GM12878 (cell line): ENCODE measurements around the gene LMF1. TPM values are rescaled to one million over a fixed set of nuclear protein-coding genes. Genes with fewer than 3 reads are reported as not detected.
A peak's percentile ranks its signal among the peaks of the same experiment; 100 is the strongest.

ENCODE experiments used
- ATAC-seq: fragments of 200-7000 bp; cut with Tn5 transposase; 3 replicates; pipeline ENCODE4 v1.9.1; 2020; ENCODE audit warnings: mild to moderate bottlenecking, moderate library complexity
- BruUV-seq: library from RNA; stranded (reverse); fragments of 400-500 nt; replicated peaks from 2 replicates; lab custom pipeline; 2021; lab: Mats Ljungman, UMichigan
- CTCF ChIA-PET: fragments of 300-600 bp; sonication (Branson Sonifier 250); formaldehyde crosslinking; extraction: SDS; loops from one replicate; lab custom pipeline; 2021; ENCODE audit warnings: inconsistent platforms; lab: Yijun Ruan, JAX
- POLR2A ChIA-PET: fragments of 350-600 bp; formaldehyde crosslinking; extraction: SDS; loops from one replicate; lab custom pipeline; 2021; ENCODE audit warnings: inconsistent platforms; lab: Charles Lee
- RAD21 ChIA-PET: fragments of 300-600 bp; sonication (Branson Sonifier 250); formaldehyde crosslinking; loops from one replicate; lab custom pipeline; 2023; ENCODE audit warnings: antibody characterized with exemption; ENCODE audit not compliant: unreplicated experiment; lab: Charles Lee
- SMC1A ChIA-PET: fragments of 300-600 bp; sonication (Branson Sonifier 250); formaldehyde crosslinking; loops from one replicate; lab custom pipeline; 2023; ENCODE audit not compliant: unreplicated experiment, uncharacterized antibody; lab: Charles Lee
- DNase-seq: peaks from one replicate; pipeline ENCODE4 v3.0.0-alpha.2; 2011; ENCODE audit warnings: low read depth, low spot score
- FAIRE-seq: peaks from 3 replicates; lab custom pipeline; 2011; peaks lifted over from hg19 to GRCh38; lab: Jason Lieb, UNC
- H2AFZ ChIP-seq: 2 replicates; pipeline ENCODE4 v1.6.0; 2011; ENCODE audit warnings: low read depth, low read length, control low read depth; ENCODE audit not compliant: control insufficient read depth
- H3K27ac ChIP-seq: 2 replicates; pipeline ENCODE4 v1.5.1; 2011; ENCODE audit warnings: control low read depth; ENCODE audit not compliant: control insufficient read depth, insufficient read depth
- H3K27me3 ChIP-seq, 2 experiments: replicated peaks in 1 of 2; 2 replicates each; pipeline versions ENCODE4 v1.6.0 to v1.6.1; 2011; ENCODE audit warnings: low read length in 1 of 2; ENCODE audit not compliant: control insufficient read depth in 2 of 2, insufficient read depth in 2 of 2
- H3K36me3 ChIP-seq, 2 experiments: 2 replicates each; pipeline ENCODE4 v1.5.1; 2011; ENCODE audit warnings: low read length in 1 of 2; ENCODE audit not compliant: control insufficient read depth in 2 of 2, insufficient read depth in 2 of 2
- H3K4me1 ChIP-seq: 2 replicates; pipeline ENCODE4 v1.6.1; 2011; ENCODE audit warnings: mild to moderate bottlenecking, low read length, moderate library complexity, mixed read lengths; ENCODE audit not compliant: control insufficient read depth, insufficient read depth
- H3K4me2 ChIP-seq: 2 replicates; pipeline ENCODE4 v1.6.0; 2011; ENCODE audit warnings: control low read depth; ENCODE audit not compliant: control insufficient read depth, insufficient read depth
- H3K4me3 ChIP-seq: fragments of 200-600 bp; sonication (generic); 2 replicates; pipeline ENCODE4 v1.5.1; 2016
- H3K79me2 ChIP-seq: 2 replicates; pipeline ENCODE4 v1.6.0; 2011; ENCODE audit warnings: low read length; ENCODE audit not compliant: control insufficient read depth, insufficient read depth
- H3K9ac ChIP-seq: 2 replicates; pipeline ENCODE4 v1.8.0; 2011; ENCODE audit warnings: low read length, control low read depth, mixed read lengths; ENCODE audit not compliant: control insufficient read depth, insufficient read depth
- H3K9me3 ChIP-seq: replicated peaks from 3 replicates; pipeline ENCODE4 v1.5.1; 2011; ENCODE audit warnings: mild to moderate bottlenecking, low read length; ENCODE audit not compliant: control insufficient read depth, insufficient read depth
- H4K20me1 ChIP-seq: 2 replicates; pipeline ENCODE4 v1.6.0; 2011; ENCODE audit not compliant: control insufficient read depth, insufficient read depth
- CBX3 ChIP-seq: fragments of 200-600 bp; sonication (generic); IDR thresholded peaks from 2 replicates; pipeline ENCODE4 v1.6.1; 2016; ENCODE audit warnings: low read depth, borderline replicate concordance
- EGR1 ChIP-seq, 2 experiments: IDR thresholded peaks; 1 replicate in 1 of 2; 2 replicates in 1 of 2; pipeline ENCODE4 v1.6.1; 2011 to 2012; ENCODE audit warnings: low read depth in 2 of 2, low read length in 2 of 2, borderline replicate concordance in 1 of 2, mild to moderate bottlenecking in 1 of 2, moderate library complexity in 1 of 2
- NFIC ChIP-seq: IDR thresholded peaks from 2 replicates; pipeline ENCODE4 v1.6.1; 2012; ENCODE audit warnings: low read depth, mild to moderate bottlenecking, inconsistent platforms, low read length, moderate library complexity
- WGBS: methylation state at CpG from one replicate; pipeline ENCODE4 v1.1.6; 2016; ENCODE audit warnings: low lambda C conversion rate; ENCODE audit not compliant: insufficient replicate concordance, insufficient coverage; ENCODE audit errors: missing lambda C conversion rate; 5-methylcytosine and 5-hydroxymethylcytosine counted together
- in situ Hi-C: fragments of 300-500 bp; cut with MboI; formaldehyde crosslinking; loops from 9 replicates; pipeline ENCODE4 v1.14.3; 2018; ENCODE audit warnings: mixed read lengths
- intact Hi-C: fragments of 100-400 bp; cut with micrococcal nuclease; formaldehyde crosslinking; loops from one replicate; pipeline ENCODE4 v1.14.2; 2022; ENCODE audit not compliant: unreplicated experiment
- polyA plus RNA-seq, 11 experiments: library from polyadenylated mRNA; depleted of rRNA in 4 of 11; unstranded in 6 of 11; stranded (reverse) in 5 of 11; fragments of >200 nt; fragmentation: Nextera tagmentation in 4 of 11; fragmentation: Illumina TruSeq in 1 of 11; extraction: Ambion mirVana in 4 of 11; extraction: Trizol in 1 of 11; gene quantifications; 1 replicate in 1 of 11; 2 replicates in 10 of 11; pipeline versions ENCODE4 v1.2.1 to v1.2.3, GENCODE V29; 2011 to 2016; ENCODE audit warnings: inconsistent platforms in 2 of 11, missing spikeins in 2 of 11, low read depth in 1 of 11
- total RNA-seq, 4 experiments: library from RNA; depleted of rRNA in 3 of 4; stranded (reverse); fragments of >200 nt in 3 of 4; fragmentation: Illumina TruSeq in 1 of 4; extraction: Trizol in 1 of 4; gene quantifications; 2 replicates each; pipeline versions ENCODE4 v1.2.1 to v1.2.3, GENCODE V29; 2013 to 2021
- TF ChIP-seq, protein P1 (sequence below): fragments of 450-650 bp; IDR thresholded peaks from 2 replicates; pipeline ENCODE4 v1.6.1; 2014; ENCODE audit warnings: mild to moderate bottlenecking
- TF ChIP-seq, protein P2 (sequence below): fragments of 450-650 bp; IDR thresholded peaks from 2 replicates; pipeline ENCODE4 v1.6.1; 2017; ENCODE audit warnings: mild to moderate bottlenecking
- TF ChIP-seq, protein P3 (sequence below): fragments of 150-350 bp; IDR thresholded peaks from 2 replicates; pipeline ENCODE4 v1.6.1; 2016; ENCODE audit warnings: low read depth, low read length
- TF ChIP-seq, protein P4 (sequence below), 3 experiments: IDR thresholded peaks in 2 of 3; conservative IDR thresholded peaks in 1 of 3; 2 replicates each; pipeline ENCODE4 v1.5.1; 2011; ENCODE audit warnings: low read depth in 3 of 3, low read length in 3 of 3, mild to moderate bottlenecking in 3 of 3, control low read depth in 2 of 3, moderate library complexity in 2 of 3, inconsistent platforms in 1 of 3, mixed read lengths in 1 of 3; ENCODE audit not compliant: control insufficient read depth in 2 of 3, insufficient read depth in 1 of 3; ENCODE audit errors: extremely low read depth in 1 of 3
- TF ChIP-seq, protein P5 (sequence below): fragments of 450-650 bp; formaldehyde crosslinking; IDR thresholded peaks from 2 replicates; pipeline ENCODE4 v1.4.0; 2020; ENCODE audit warnings: mild to moderate bottlenecking, moderate library complexity

Gene LMF1
- total and polyA plus RNA-seq, 10 of the 15 experiments (the other 5 are each of a cell fraction or from before 2014, with no cell fraction given), result 0.18 to 3.2 (median 1.4) TPM; not detected in 1

DNA sequence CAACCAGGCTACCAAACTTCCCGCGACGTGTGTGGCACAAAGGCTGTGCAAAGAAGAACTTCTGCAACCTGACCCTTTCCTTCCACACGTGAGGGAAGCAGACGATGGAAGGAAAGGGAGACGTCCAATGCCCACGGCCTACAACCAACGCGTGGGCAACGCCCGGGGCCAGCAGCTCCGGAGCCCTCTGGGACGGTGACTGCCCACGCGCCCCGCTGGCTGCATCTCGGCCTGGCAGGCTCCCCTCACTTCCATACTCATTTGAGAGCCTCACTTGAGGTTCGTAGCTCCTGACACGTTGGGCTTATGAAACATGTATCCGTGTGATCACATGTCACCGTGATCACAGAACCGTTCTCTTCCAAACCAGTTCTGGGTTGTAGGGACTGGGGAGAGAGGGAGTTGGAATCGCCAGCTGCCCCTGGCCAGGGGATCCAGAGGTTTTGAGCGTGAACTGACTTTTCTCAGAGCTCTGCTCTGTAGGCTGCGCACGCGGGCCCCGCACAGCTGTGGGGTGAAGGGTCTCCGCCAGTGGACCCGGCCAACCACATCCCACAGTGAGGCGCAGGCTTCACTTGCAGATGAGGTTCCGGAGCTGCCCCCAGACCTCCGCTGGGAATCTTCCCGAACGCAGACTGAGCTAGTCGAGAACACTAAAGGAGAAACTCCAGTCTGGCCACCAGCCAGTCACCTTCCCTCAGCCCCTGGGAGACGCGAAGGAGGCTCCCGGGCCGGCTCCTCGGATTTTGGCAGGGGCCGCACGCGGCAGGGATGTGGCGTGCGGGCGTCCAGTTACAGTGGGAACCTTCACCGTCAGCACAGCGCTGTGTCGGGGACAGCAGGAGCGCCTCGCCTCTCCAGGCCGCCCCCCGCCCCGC lies 1.0 kb downstream of the LMF1 start:
- Histone ChIP-seq H3K4me2 (peak overlapping the region; percentile 97), H3K9me3 (peaks cover 2% of the 10 kb centered on the region; the same call in 1 of the 3 replicates), H3K4me3 (peak overlapping the region; percentile 86), H3K27ac (peak overlapping the region; percentile 62), H2AFZ (peak overlapping the region; percentile 65; the same call in 1 of the 2 replicates), H4K20me1 (no peaks in the 10 kb centered on the region), H3K79me2 (no peaks in the 10 kb centered on the region; the same call in 1 of the 2 replicates), H3K27me3 (no peaks in the 10 kb centered on the region; a peak in 1 of 4 replicates), H3K36me3 (no peaks in the 10 kb centered on the region), H3K9ac (peak overlapping the region; percentile 81), H3K4me1 (peaks cover 3% of the 10 kb centered on the region)
- SMC1A ChIA-PET, result no interaction called here
- intact Hi-C loops, result no loop called here
- POLR2A ChIA-PET, result no interaction called here
- DNase-seq, result no peak
- RAD21 ChIA-PET, result no interaction called here
- 67% methylated on average over 54 of the region's 55 CpGs for whole genome bisulfite sequencing
- BruUV-seq, result TSS peak; percentile 75
- no peak for FAIRE-seq
- in situ Hi-C loops, result no loop called here
- ATAC-seq, result no peak; the same call in 1 of the 3 replicates
- CTCF ChIA-PET, result no interaction called here
- TF ChIP-seq, protein P1, sequence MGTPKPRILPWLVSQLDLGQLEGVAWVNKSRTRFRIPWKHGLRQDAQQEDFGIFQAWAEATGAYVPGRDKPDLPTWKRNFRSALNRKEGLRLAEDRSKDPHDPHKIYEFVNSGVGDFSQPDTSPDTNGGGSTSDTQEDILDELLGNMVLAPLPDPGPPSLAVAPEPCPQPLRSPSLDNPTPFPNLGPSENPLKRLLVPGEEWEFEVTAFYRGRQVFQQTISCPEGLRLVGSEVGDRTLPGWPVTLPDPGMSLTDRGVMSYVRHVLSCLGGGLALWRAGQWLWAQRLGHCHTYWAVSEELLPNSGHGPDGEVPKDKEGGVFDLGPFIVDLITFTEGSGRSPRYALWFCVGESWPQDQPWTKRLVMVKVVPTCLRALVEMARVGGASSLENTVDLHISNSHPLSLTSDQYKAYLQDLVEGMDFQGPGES, result no peak
- TF ChIP-seq, protein P2, sequence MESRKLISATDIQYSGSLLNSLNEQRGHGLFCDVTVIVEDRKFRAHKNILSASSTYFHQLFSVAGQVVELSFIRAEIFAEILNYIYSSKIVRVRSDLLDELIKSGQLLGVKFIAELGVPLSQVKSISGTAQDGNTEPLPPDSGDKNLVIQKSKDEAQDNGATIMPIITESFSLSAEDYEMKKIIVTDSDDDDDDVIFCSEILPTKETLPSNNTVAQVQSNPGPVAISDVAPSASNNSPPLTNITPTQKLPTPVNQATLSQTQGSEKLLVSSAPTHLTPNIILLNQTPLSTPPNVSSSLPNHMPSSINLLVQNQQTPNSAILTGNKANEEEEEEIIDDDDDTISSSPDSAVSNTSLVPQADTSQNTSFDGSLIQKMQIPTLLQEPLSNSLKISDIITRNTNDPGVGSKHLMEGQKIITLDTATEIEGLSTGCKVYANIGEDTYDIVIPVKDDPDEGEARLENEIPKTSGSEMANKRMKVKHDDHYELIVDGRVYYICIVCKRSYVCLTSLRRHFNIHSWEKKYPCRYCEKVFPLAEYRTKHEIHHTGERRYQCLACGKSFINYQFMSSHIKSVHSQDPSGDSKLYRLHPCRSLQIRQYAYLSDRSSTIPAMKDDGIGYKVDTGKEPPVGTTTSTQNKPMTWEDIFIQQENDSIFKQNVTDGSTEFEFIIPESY, result no peak
- TF ChIP-seq, protein P3, sequence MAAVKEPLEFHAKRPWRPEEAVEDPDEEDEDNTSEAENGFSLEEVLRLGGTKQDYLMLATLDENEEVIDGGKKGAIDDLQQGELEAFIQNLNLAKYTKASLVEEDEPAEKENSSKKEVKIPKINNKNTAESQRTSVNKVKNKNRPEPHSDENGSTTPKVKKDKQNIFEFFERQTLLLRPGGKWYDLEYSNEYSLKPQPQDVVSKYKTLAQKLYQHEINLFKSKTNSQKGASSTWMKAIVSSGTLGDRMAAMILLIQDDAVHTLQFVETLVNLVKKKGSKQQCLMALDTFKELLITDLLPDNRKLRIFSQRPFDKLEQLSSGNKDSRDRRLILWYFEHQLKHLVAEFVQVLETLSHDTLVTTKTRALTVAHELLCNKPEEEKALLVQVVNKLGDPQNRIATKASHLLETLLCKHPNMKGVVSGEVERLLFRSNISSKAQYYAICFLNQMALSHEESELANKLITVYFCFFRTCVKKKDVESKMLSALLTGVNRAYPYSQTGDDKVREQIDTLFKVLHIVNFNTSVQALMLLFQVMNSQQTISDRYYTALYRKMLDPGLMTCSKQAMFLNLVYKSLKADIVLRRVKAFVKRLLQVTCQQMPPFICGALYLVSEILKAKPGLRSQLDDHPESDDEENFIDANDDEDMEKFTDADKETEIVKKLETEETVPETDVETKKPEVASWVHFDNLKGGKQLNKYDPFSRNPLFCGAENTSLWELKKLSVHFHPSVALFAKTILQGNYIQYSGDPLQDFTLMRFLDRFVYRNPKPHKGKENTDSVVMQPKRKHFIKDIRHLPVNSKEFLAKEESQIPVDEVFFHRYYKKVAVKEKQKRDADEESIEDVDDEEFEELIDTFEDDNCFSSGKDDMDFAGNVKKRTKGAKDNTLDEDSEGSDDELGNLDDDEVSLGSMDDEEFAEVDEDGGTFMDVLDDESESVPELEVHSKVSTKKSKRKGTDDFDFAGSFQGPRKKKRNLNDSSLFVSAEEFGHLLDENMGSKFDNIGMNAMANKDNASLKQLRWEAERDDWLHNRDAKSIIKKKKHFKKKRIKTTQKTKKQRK, result no peak
- TF ChIP-seq EGR1 (IDR thresholded peaks at IDR 0.05; ENCODE audit: borderline replicate concordance in 1 of 2, low read depth in 2 of 2, low read length in 2 of 2), result no peak
- TF ChIP-seq, protein P4, sequence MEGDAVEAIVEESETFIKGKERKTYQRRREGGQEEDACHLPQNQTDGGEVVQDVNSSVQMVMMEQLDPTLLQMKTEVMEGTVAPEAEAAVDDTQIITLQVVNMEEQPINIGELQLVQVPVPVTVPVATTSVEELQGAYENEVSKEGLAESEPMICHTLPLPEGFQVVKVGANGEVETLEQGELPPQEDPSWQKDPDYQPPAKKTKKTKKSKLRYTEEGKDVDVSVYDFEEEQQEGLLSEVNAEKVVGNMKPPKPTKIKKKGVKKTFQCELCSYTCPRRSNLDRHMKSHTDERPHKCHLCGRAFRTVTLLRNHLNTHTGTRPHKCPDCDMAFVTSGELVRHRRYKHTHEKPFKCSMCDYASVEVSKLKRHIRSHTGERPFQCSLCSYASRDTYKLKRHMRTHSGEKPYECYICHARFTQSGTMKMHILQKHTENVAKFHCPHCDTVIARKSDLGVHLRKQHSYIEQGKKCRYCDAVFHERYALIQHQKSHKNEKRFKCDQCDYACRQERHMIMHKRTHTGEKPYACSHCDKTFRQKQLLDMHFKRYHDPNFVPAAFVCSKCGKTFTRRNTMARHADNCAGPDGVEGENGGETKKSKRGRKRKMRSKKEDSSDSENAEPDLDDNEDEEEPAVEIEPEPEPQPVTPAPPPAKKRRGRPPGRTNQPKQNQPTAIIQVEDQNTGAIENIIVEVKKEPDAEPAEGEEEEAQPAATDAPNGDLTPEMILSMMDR (IDR thresholded peaks at IDR 0.05 in 2 of 3, conservative IDR thresholded peaks at IDR 0.05 in 1 of 3; ENCODE audit: control insufficient read depth in 2 of 3, extremely low read depth in 1 of 3, insufficient read depth in 1 of 3, low read depth in 3 of 3, low read length in 3 of 3), result no peak
- TF ChIP-seq CBX3, result no peak
- TF ChIP-seq, protein P5, sequence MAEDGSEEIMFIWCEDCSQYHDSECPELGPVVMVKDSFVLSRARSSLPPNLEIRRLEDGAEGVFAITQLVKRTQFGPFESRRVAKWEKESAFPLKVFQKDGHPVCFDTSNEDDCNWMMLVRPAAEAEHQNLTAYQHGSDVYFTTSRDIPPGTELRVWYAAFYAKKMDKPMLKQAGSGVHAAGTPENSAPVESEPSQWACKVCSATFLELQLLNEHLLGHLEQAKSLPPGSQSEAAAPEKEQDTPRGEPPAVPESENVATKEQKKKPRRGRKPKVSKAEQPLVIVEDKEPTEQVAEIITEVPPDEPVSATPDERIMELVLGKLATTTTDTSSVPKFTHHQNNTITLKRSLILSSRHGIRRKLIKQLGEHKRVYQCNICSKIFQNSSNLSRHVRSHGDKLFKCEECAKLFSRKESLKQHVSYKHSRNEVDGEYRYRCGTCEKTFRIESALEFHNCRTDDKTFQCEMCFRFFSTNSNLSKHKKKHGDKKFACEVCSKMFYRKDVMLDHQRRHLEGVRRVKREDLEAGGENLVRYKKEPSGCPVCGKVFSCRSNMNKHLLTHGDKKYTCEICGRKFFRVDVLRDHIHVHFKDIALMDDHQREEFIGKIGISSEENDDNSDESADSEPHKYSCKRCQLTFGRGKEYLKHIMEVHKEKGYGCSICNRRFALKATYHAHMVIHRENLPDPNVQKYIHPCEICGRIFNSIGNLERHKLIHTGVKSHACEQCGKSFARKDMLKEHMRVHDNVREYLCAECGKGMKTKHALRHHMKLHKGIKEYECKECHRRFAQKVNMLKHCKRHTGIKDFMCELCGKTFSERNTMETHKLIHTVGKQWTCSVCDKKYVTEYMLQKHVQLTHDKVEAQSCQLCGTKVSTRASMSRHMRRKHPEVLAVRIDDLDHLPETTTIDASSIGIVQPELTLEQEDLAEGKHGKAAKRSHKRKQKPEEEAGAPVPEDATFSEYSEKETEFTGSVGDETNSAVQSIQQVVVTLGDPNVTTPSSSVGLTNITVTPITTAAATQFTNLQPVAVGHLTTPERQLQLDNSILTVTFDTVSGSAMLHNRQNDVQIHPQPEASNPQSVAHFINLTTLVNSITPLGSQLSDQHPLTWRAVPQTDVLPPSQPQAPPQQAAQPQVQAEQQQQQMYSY (CRISPR knock-in tag), result no peak
- no peak for TF ChIP-seq NFIC
